H9 (cell line): ENCODE results near the gene LRCH4. TPM values are rescaled to one million over a fixed set of nuclear protein-coding genes. Genes with fewer than 3 reads are reported as not detected.
"Not testable (repeated sequence)": the region's sequence is repeated elsewhere in the genome, so short reads cannot be mapped to it uniquely, and the experiment has no call there.

ENCODE experiments used
- DNase-seq: peaks from one replicate; pipeline ENCODE4 v3.0.0-alpha.2; 2017
- H2AFZ ChIP-seq: one replicate; pipeline ENCODE4 v1.6.1; 2013; ENCODE audit warnings: mild to moderate bottlenecking, low read length, control low read depth, moderate library complexity
- H2AK5ac ChIP-seq: 2 replicates; pipeline ENCODE4 v1.6.1; 2013; ENCODE audit warnings: low read length, control low read depth, mixed read lengths; ENCODE audit not compliant: insufficient read length
- H2BK120ac ChIP-seq: one replicate; pipeline ENCODE4 v1.6.1; 2013; ENCODE audit warnings: low read depth, mild to moderate bottlenecking, low read length, control low read depth, inconsistent platforms; ENCODE audit not compliant: poor library complexity, severe bottlenecking
- H2BK12ac ChIP-seq: 2 replicates; pipeline ENCODE4 v1.6.1; 2013; ENCODE audit warnings: low read length, control low read depth, mixed read lengths, low read depth; ENCODE audit not compliant: insufficient read length
- H2BK15ac ChIP-seq: 2 replicates; pipeline ENCODE4 v1.6.1; 2013; ENCODE audit warnings: low read depth, low read length, control low read depth
- H2BK20ac ChIP-seq: one replicate; pipeline ENCODE4 v1.6.1; 2013; ENCODE audit warnings: low read depth, mild to moderate bottlenecking, low read length, control low read depth, inconsistent platforms; ENCODE audit not compliant: poor library complexity, severe bottlenecking
- H2BK5ac ChIP-seq: 2 replicates; pipeline ENCODE4 v1.6.1; 2013; ENCODE audit warnings: low read length, control low read depth, mixed read lengths; ENCODE audit not compliant: insufficient read length
- H3K14ac ChIP-seq: 2 replicates; pipeline ENCODE4 v1.6.1; 2013; ENCODE audit warnings: low read length, control low read depth; ENCODE audit not compliant: insufficient read depth
- H3K18ac ChIP-seq: 2 replicates; pipeline ENCODE4 v1.6.1; 2013; ENCODE audit warnings: low read depth, mild to moderate bottlenecking, mixed read lengths, low read length, control low read depth; ENCODE audit not compliant: insufficient read length
- H3K23ac ChIP-seq: 2 replicates; pipeline ENCODE4 v1.6.1; 2013; ENCODE audit warnings: low read length, control low read depth, mixed read lengths, low read depth; ENCODE audit not compliant: insufficient read length
- H3K23me2 ChIP-seq: 2 replicates; pipeline ENCODE4 v1.6.1; 2013; ENCODE audit warnings: low read depth, mild to moderate bottlenecking, mixed read lengths, low read length, control low read depth; ENCODE audit not compliant: insufficient read length, poor library complexity, severe bottlenecking
- H3K27ac ChIP-seq: 2 replicates; pipeline ENCODE4 v1.5.1; 2013; ENCODE audit warnings: low read length, control low read depth, mixed read lengths, low read depth; ENCODE audit not compliant: insufficient read length
- H3K27me3 ChIP-seq: 2 replicates; pipeline ENCODE4 v1.6.1; 2013; ENCODE audit warnings: low read length, control low read depth, inconsistent platforms; ENCODE audit not compliant: insufficient read depth
- H3K4ac ChIP-seq: 2 replicates; pipeline ENCODE4 v1.6.1; 2013; ENCODE audit warnings: low read depth, mild to moderate bottlenecking, control low read depth, inconsistent platforms, low read length, moderate library complexity
- H3K4me1 ChIP-seq: 2 replicates; pipeline ENCODE4 v1.6.1; 2013; ENCODE audit warnings: low read length, control low read depth, inconsistent platforms; ENCODE audit not compliant: insufficient read depth
- H3K4me2 ChIP-seq: 2 replicates; pipeline ENCODE4 v1.6.1; 2013; ENCODE audit warnings: low read length, control low read depth, mixed read lengths; ENCODE audit not compliant: insufficient read length, insufficient read depth
- H3K56ac ChIP-seq: 2 replicates; pipeline ENCODE4 v1.6.1; 2013; ENCODE audit warnings: low read depth, mild to moderate bottlenecking, mixed read lengths, low read length, control low read depth; ENCODE audit not compliant: insufficient read length
- H3K79me1 ChIP-seq: 2 replicates; pipeline ENCODE4 v1.6.1; 2013; ENCODE audit warnings: low read depth, mild to moderate bottlenecking, moderate library complexity, low read length, control low read depth, inconsistent platforms; ENCODE audit not compliant: insufficient read depth, poor library complexity, severe bottlenecking
- H3K79me2 ChIP-seq: 2 replicates; pipeline ENCODE4 v1.6.1; 2013; ENCODE audit warnings: low read length, control low read depth, inconsistent platforms; ENCODE audit not compliant: insufficient read depth
- H3K9ac ChIP-seq: 2 replicates; pipeline ENCODE4 v1.6.1; 2013; ENCODE audit warnings: low read length, control low read depth, mixed read lengths; ENCODE audit not compliant: insufficient read length; ENCODE audit errors: extremely low read depth
- H3K9me3 ChIP-seq: one replicate; pipeline ENCODE4 v1.6.1; 2013; ENCODE audit warnings: low read depth, low read length, inconsistent platforms; ENCODE audit not compliant: control insufficient read depth
- H3T11ph ChIP-seq: one replicate; pipeline ENCODE4 v1.6.1; 2013; ENCODE audit warnings: mild to moderate bottlenecking, low read length, control low read depth, inconsistent platforms
- H4K20me1 ChIP-seq: one replicate; pipeline ENCODE4 v1.6.1; 2013; ENCODE audit not compliant: control insufficient read depth, insufficient read length, insufficient read depth
- H4K5ac ChIP-seq: 2 replicates; pipeline ENCODE4 v1.6.1; 2013; ENCODE audit warnings: low read depth, mild to moderate bottlenecking, mixed read lengths, low read length, control low read depth; ENCODE audit not compliant: insufficient read length
- H4K8ac ChIP-seq: replicated peaks from 2 replicates; pipeline ENCODE4 v1.6.1; 2013; ENCODE audit warnings: low read length, control low read depth, mixed read lengths, low read depth; ENCODE audit not compliant: insufficient read length
- H4K91ac ChIP-seq: 2 replicates; pipeline ENCODE4 v1.6.1; 2013; ENCODE audit warnings: low read depth, mild to moderate bottlenecking, moderate library complexity, mixed read lengths, low read length, control low read depth; ENCODE audit not compliant: insufficient read length
- H3K27ac Mint-ChIP-seq, 3 experiments: 2 replicates in 2 of 3; 3 replicates in 1 of 3; pipeline ENCODE4 v1.8.0; 2020 to 2021; ENCODE audit warnings: mixed read lengths in 3 of 3, mild to moderate bottlenecking in 1 of 3, moderate library complexity in 1 of 3
- H3K27me3 Mint-ChIP-seq: 2 replicates; pipeline ENCODE4 v1.8.0; 2021; ENCODE audit warnings: low read depth, mild to moderate bottlenecking, moderate library complexity, mixed read lengths
- H3K36me3 Mint-ChIP-seq, 3 experiments: 2 replicates in 2 of 3; 3 replicates in 1 of 3; pipeline ENCODE4 v1.8.0; 2020 to 2021; ENCODE audit warnings: low read depth in 3 of 3, mixed read lengths in 3 of 3; ENCODE audit not compliant: insufficient read depth in 1 of 3
- H3K4me1 Mint-ChIP-seq, 2 experiments: 2 replicates each; pipeline ENCODE4 v1.8.0; 2020; ENCODE audit warnings: mixed read lengths in 2 of 2
- H3K4me3 Mint-ChIP-seq, 2 experiments: 2 replicates in 1 of 2; 3 replicates in 1 of 2; pipeline ENCODE4 v1.8.0; 2020 to 2021; ENCODE audit warnings: mild to moderate bottlenecking in 2 of 2, mixed read lengths in 2 of 2, moderate library complexity in 1 of 2
- H3K9me3 Mint-ChIP-seq, 2 experiments: 2 replicates in 1 of 2; 3 replicates in 1 of 2; pipeline ENCODE4 v1.8.0; 2020; ENCODE audit warnings: mild to moderate bottlenecking in 2 of 2, mixed read lengths in 2 of 2, moderate library complexity in 1 of 2
- WGBS: extraction: QIAGEN DNeasy Blood & Tissue Kit; methylation state at CpG from one replicate; pipeline ENCODE4 v1.1.7; 2013; ENCODE audit warnings: missing lambda C conversion rate, low lambda C conversion rate, mixed read lengths; ENCODE audit not compliant: insufficient read length; ENCODE audit errors: extremely low coverage; 5-methylcytosine and 5-hydroxymethylcytosine counted together
- total RNA-seq: library from RNA; stranded (reverse); gene quantifications from 2 replicates; pipeline ENCODE4 v1.2.1, GENCODE V29; 2021

The LRCH4 gene
- total RNA-seq, 1 experiment from 2014 or later = 39.1 TPM

DNA sequence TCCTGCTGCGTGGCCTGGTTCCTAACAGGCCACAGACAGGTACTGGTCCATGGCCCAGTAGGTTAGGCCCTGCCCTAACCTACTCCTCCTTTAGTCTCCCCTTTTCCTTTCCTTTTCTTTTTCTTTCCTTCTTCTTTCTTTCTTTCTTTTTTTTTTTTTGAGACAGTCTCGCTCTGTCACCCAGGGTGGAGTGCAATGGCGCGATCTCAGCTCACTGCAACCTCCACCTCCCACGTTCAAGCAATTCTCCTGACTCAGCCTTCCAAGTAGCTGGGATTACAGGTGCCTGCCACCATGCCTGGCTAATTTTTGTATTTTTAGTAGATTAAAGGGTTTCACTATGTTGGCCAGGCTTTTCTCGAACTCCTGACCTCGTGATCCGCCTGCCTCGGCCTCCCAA lies 49.9 kb downstream of the LRCH4 start:
- H3K23me2 ChIP-seq = peaks cover 11% of the 10 kb centered on the region
- not testable (repeated sequence) for H2BK20ac ChIP-seq, H2AK5ac ChIP-seq, H3K14ac ChIP-seq, H3K36me3 Mint-ChIP-seq, H2BK5ac ChIP-seq, H3K79me2 ChIP-seq, H3K9ac ChIP-seq, H3K27me3 ChIP-seq, H2BK15ac ChIP-seq, H4K5ac ChIP-seq, H3K56ac ChIP-seq, H2AFZ ChIP-seq, H3K18ac ChIP-seq, H3K9me3 ChIP-seq, H3K4me2 ChIP-seq, H2BK120ac ChIP-seq, H4K91ac ChIP-seq, H3T11ph ChIP-seq, H3K23ac ChIP-seq, H3K4me1 ChIP-seq, H3K4ac ChIP-seq, H4K20me1 ChIP-seq, H3K4me3 Mint-ChIP-seq, H2BK12ac ChIP-seq, H4K8ac ChIP-seq, DNase-seq, H3K27ac ChIP-seq, H3K9me3 Mint-ChIP-seq, H3K79me1 ChIP-seq
- Mint-ChIP-seq H3K4me1 (peaks cover 15 to 17% of the 10 kb centered on the region in 2 experiments), H3K27me3 (peaks cover 25% of the 10 kb centered on the region), H3K27ac (peak overlapping the region in 1 of 3 experiments; percentile 88; a peak in 1 of 7 replicates)
- no CpG with 5 or more reads among the region's 9 CpGs for WGBS
